ENCODE measurements around the gene CAPN5. TPM values are rescaled to one million over a fixed set of nuclear protein-coding genes. Genes with fewer than 3 reads are reported as not detected.

The CAPN5 gene
- total and polyA plus RNA-seq, 2 of the 8 experiments (the other 6 are each of a cell fraction or from before 2014, with no cell fraction given), result 21.5 to 22.4 TPM

GRCh38 chr11:77062924-77063323 lies 3.8 kb upstream of the CAPN5 start:
- TF ChIP-seq CTCF (IDR thresholded peaks at IDR 0.05; ENCODE audit: control extremely low read depth in 1 of 3, insufficient read depth in 1 of 3, low read depth in 1 of 3, low read length in 3 of 3) (peak; percentile 24 to 51 (median 42)), RAD21 (IDR thresholded peaks at IDR 0.05 in 1 of 2, conservative IDR thresholded peaks at IDR 0.05 in 1 of 2; ENCODE audit: low read depth in 2 of 2, low read length in 2 of 2) (peak; percentile 16 to 50; a peak in 3 of 4 replicates), POU5F1 (IDR thresholded peaks at IDR 0.05; ENCODE audit: low read depth, low read length) (no peak)
- POLR2A ChIA-PET (ENCODE audit: partially characterized antibody), result interaction anchor here (0.8 to 1.0 kb wide), 3 partner anchors 10 to 675 kb away, joined by 3 read pairs; no protein-coding TSS in a partner anchor
- Histone ChIP-seq H3K9ac (replicated peaks in 1 of 4; ENCODE audit: extremely low read depth in 1 of 4, low read depth in 3 of 4, low read length in 3 of 4) (no peak overlapping the region), H3K9me3 (ENCODE audit: insufficient read depth in 2 of 2, low read depth in 1 of 2, low read length in 1 of 2) (no peaks in the 10 kb centered on the region), H2BK15ac (ENCODE audit: low read length) (no peak overlapping the region), H3K79me2 (ENCODE audit: control insufficient read depth in 1 of 2, insufficient read depth in 2 of 2, low read length in 2 of 2) (no peaks in the 10 kb centered on the region), H2AK5ac (ENCODE audit: low read depth, low read length) (no peak overlapping the region), H4K5ac (ENCODE audit: insufficient read length, low read depth, low read length) (no peak overlapping the region), H2BK120ac (replicated peaks; ENCODE audit: low read depth, low read length) (no peak overlapping the region), H2BK20ac (ENCODE audit: low read length) (no peak overlapping the region), H2AFZ (ENCODE audit: low read length) (no peak overlapping the region), H3K14ac (ENCODE audit: insufficient read length) (no peak overlapping the region), H3K18ac (ENCODE audit: extremely low read depth, low read length) (no peak overlapping the region), H3K79me1 (ENCODE audit: low read depth, low read length) (no peaks in the 10 kb centered on the region), H2BK5ac (ENCODE audit: low read depth, low read length) (no peak overlapping the region), H4K8ac (ENCODE audit: extremely low read depth, insufficient read depth, low read length) (no peak overlapping the region), H3K27ac (ENCODE audit: low read depth, low read length) (no peak overlapping the region), H3K4me1 (replicated peaks in 1 of 4; ENCODE audit: control insufficient read depth in 3 of 4, insufficient read depth in 4 of 4, low read length in 3 of 4) (peaks cover 0 to 7% (median under 1%) of the 10 kb centered on the region in 4 experiments; a peak in 4 of 7 replicates), H3K56ac (replicated peaks; ENCODE audit: insufficient read length, low read depth, low read length) (no peak overlapping the region), H3K23me2 (ENCODE audit: low read depth, low read length) (peaks cover 13% of the 10 kb centered on the region), H3K4me2 (ENCODE audit: insufficient read depth in 1 of 2, low read depth in 2 of 2, low read length in 2 of 2) (no peak overlapping the region), H2BK12ac (ENCODE audit: low read depth, low read length) (no peak overlapping the region), H3K23ac (ENCODE audit: insufficient read length) (no peak overlapping the region), H3K36me3 (ENCODE audit: control insufficient read depth in 2 of 4, insufficient read depth in 4 of 4, low read length in 3 of 4) (no peaks in the 10 kb centered on the region), H4K91ac (replicated peaks; ENCODE audit: insufficient read length, low read length) (no peak overlapping the region), H4K20me1 (replicated peaks in 1 of 2; ENCODE audit: control insufficient read depth in 1 of 2, insufficient read depth in 2 of 2, low read length in 2 of 2) (no peaks in the 10 kb centered on the region), H3K4ac (replicated peaks; ENCODE audit: insufficient read length, low read depth, low read length) (no peak overlapping the region), H3K4me3 (ENCODE audit: extremely low read depth in 1 of 4, insufficient read depth in 2 of 4, low read depth in 3 of 4, low read length in 4 of 4) (no peak overlapping the region), H3K27me3 (replicated peaks in 1 of 4; ENCODE audit: control insufficient read depth in 3 of 4, extremely low read depth in 1 of 4, insufficient read depth in 3 of 4, low read length in 3 of 4) (peaks cover 0 to 3% (median 0%) of the 10 kb centered on the region in 4 experiments; a peak in 3 of 7 replicates)
- CTCF ChIA-PET (ENCODE audit: partially characterized antibody), result interaction anchor here (0.6 to 5.2 kb wide), 26 partner anchors 10 to 992 kb away, joined by 3 to 80 read pairs (median 6); partner anchors contain the start of gene OMP
- DNase-seq (ENCODE audit: low read depth in 1 of 2, low spot score in 2 of 2) (no peak), FAIRE-seq (no peak)
